GM20000 (cell line): ENCODE results near the gene CELSR2.

Experiments used
- DNase-seq: peaks from one replicate; pipeline ENCODE4 v3.0.0; 2012; ENCODE audit warnings: low spot score
- CTCF ChIP-seq: IDR thresholded peaks from 2 replicates; pipeline ENCODE4 v1.5.1; 2012; ENCODE audit warnings: mild to moderate bottlenecking, control low read depth; ENCODE audit errors: extremely low read depth, missing control alignments

Gene CELSR2

GRCh38 chr1:109263597-109264378, 14.4 kb downstream of the CELSR2 start:
- TF ChIP-seq CTCF: peak; percentile 96
- DNase-seq: peak; percentile 90

- no peak for TF ChIP-seq CTCF
- DNase-seq: no peak
Measured at GRCh38 chr1:109264379-109264755, 15.0 kb downstream of the CELSR2 start.

- no peak for DNase-seq
- TF ChIP-seq CTCF: no peak
Measured at GRCh38 chr1:109265016-109265415, 15.7 kb downstream of the CELSR2 start.

- TF ChIP-seq CTCF: no peak
- no peak for DNase-seq
Measured at GRCh38 chr1:109265741-109266330, 16.5 kb downstream of the CELSR2 start.

GRCh38 chr1:109266965-109267364, 17.6 kb downstream of the CELSR2 start:
- DNase-seq: no peak
- no peak for TF ChIP-seq CTCF

- DNase-seq: no peak
- no peak for TF ChIP-seq CTCF
Measured at GRCh38 chr1:109267743-109268300, 18.5 kb downstream of the CELSR2 start.

- no peak for DNase-seq
- no peak for TF ChIP-seq CTCF
Measured at GRCh38 chr1:109268431-109269211, 19.3 kb downstream of the CELSR2 start.
